ENCODE results near the gene GAK.
A peak's percentile ranks its signal among the peaks of the same experiment; 100 is the strongest.

DNA sequence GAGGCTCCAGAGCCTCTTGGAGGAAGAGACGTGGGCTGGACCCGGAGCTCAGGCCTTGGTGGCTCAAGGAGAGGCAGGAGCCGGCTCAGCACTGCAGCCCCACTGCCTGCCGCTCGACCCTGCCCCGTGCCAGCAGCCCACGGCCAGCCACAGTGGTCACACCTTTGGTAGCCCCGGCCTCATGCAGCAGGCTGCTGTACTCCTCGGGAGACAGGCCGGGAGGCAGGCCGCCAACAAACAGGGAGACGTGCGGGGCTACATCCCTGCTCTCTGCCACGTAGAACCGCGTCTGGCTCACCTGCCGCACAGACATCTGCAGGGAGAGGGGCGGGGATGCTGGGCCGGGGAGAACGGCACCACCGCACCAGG is 33.6 kb upstream of the GAK start:
- TF ChIP-seq, protein P1, sequence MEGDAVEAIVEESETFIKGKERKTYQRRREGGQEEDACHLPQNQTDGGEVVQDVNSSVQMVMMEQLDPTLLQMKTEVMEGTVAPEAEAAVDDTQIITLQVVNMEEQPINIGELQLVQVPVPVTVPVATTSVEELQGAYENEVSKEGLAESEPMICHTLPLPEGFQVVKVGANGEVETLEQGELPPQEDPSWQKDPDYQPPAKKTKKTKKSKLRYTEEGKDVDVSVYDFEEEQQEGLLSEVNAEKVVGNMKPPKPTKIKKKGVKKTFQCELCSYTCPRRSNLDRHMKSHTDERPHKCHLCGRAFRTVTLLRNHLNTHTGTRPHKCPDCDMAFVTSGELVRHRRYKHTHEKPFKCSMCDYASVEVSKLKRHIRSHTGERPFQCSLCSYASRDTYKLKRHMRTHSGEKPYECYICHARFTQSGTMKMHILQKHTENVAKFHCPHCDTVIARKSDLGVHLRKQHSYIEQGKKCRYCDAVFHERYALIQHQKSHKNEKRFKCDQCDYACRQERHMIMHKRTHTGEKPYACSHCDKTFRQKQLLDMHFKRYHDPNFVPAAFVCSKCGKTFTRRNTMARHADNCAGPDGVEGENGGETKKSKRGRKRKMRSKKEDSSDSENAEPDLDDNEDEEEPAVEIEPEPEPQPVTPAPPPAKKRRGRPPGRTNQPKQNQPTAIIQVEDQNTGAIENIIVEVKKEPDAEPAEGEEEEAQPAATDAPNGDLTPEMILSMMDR (IDR thresholded peaks at IDR 0.05 in 8 of 11, conservative IDR thresholded peaks at IDR 0.05 in 3 of 11), result no peak
- TF ChIP-seq POLR2AphosphoS5 (IDR thresholded peaks at IDR 0.05), result peak in 1 of 3 donors; percentile 12

All from spleen (tissue), 7 donors.